Mucosa of descending colon (tissue), 3 donors: ENCODE results near the gene SIGLEC7. TPM values are rescaled to one million over a fixed set of nuclear protein-coding genes. Genes with fewer than 3 reads are reported as not detected.
A peak's percentile ranks its signal among the peaks of the same experiment; 100 is the strongest.

Source experiments
- ATAC-seq: fragments of 200-7000 bp; cut with Tn5 transposase; one replicate; pipeline ENCODE4 v1.9.1; 2020; ENCODE audit warnings: mild to moderate bottlenecking, moderate library complexity
- DNase-seq, 3 donors: peaks; one replicate each; pipeline ENCODE4 v3.0.0-alpha.2; 2020
- H3K36me3 ChIP-seq: fragments of 200-600 bp; one replicate; pipeline ENCODE4 v1.8.0; 2021; ENCODE audit warnings: low read depth, mild to moderate bottlenecking
- H3K4me1 ChIP-seq: fragments of 200-600 bp; one replicate; pipeline ENCODE4 v1.8.0; 2021; ENCODE audit warnings: low read depth, mild to moderate bottlenecking
- H3K4me3 ChIP-seq: fragments of 200-600 bp; one replicate; pipeline ENCODE4 v1.8.0; 2021; ENCODE audit warnings: mild to moderate bottlenecking
- H3K9me3 ChIP-seq: fragments of 200-600 bp; one replicate; pipeline ENCODE4 v1.8.0; 2021; ENCODE audit warnings: mild to moderate bottlenecking
- CTCF ChIP-seq: fragments of 200-600 bp; IDR thresholded peaks from one replicate; pipeline ENCODE4 v1.8.0; 2022; ENCODE audit warnings: antibody characterized with exemption, mild to moderate bottlenecking
- intact Hi-C, 2 donors: fragments of 100-400 bp; cut with DNase I in 1 of 2; cut with micrococcal nuclease in 1 of 2; formaldehyde crosslinking; loops; one replicate each; pipeline versions ENCODE4 v1.11.0 to v1.11.1; 2022; cut with DNase I, micrococcal nuclease
- long read RNA-seq, 2 donors: library from polyadenylated mRNA; unstranded; transcript quantifications; one replicate each; pipeline ENCODE4 v2.0.0, GENCODE V29; 2019 to 2021
- total RNA-seq, 3 donors: library from RNA; stranded (reverse); fragmentation: NEBNext Ultra II Directional in 2 of 3; extraction: Animal tissue kit (Norgen Biotek cat#: 25700) in 2 of 3; gene quantifications; one replicate each; pipeline versions ENCODE4 v1.2.1 to v1.2.4, GENCODE V29; 2021 to 2023
- donor health status: DM: no; HTN: no; CAD: no; lungs with moderate emphysema.
- donor health status: DM: no; HTN: no; CAD: no.
- donor health status: DM: no; HTN: yes; CAD: no.

SIGLEC7 gene
- 1 to 10 TPM; 1.2 to 2.5 (median 1.4) TPM for total RNA-seq
- long read RNA-seq, donor 1, partial matches to known transcripts, result 0 of 1 reads
- long read RNA-seq, donor 1, other reads (novel, unspliced or antisense), result 0 of 1 reads
- long read RNA-seq, donor 2, partial matches to known transcripts, result 0 of 2 reads
- long read RNA-seq, donor 2, other reads (novel, unspliced or antisense), result 2 of 2 reads

GRCh38 chr19:51142119-51142518 is at the start of gene SIGLEC7:
SIGLEC7 (plus strand) TSS chr19:51142301; CDS start chr19:51142370, 69 bp downstream.
- no peaks in the 10 kb centered on the region for H3K4me1 ChIP-seq
- H3K36me3 ChIP-seq, result no peaks in the 10 kb centered on the region
- TF ChIP-seq CTCF, result no peak
- no peaks in the 10 kb centered on the region for H3K9me3 ChIP-seq
- ATAC-seq (peak; percentile 38), DNase-seq (peak in 2 of 3 donors; percentile 20 to 59)
- no peak within 1 kb of the TSS for H3K4me3 ChIP-seq
- intact Hi-C loops, result no loop called here

GRCh38 chr19:51093101-51093500 is 49.0 kb upstream of the SIGLEC7 start:
- Histone ChIP-seq H3K4me1 (peaks cover 2% of the 10 kb centered on the region), H3K4me3 (no peak overlapping the region), H3K9me3 (no peaks in the 10 kb centered on the region), H3K36me3 (no peaks in the 10 kb centered on the region)
- no peak for DNase-seq
- no peak for ATAC-seq
- no peak for TF ChIP-seq CTCF
- intact Hi-C loops, result no loop called here

- no peak for ATAC-seq
- Histone ChIP-seq H3K4me3 (no peak overlapping the region), H3K9me3 (no peaks in the 10 kb centered on the region), H3K4me1 (peaks cover 2% of the 10 kb centered on the region), H3K36me3 (no peaks in the 10 kb centered on the region)
- no peak for DNase-seq
- intact Hi-C loops, result no loop called here
- TF ChIP-seq CTCF, result no peak
Observed at GRCh38 chr19:51093510-51094345, 48.4 kb upstream of the SIGLEC7 start.

- intact Hi-C loops, result no loop called here
- no peak for TF ChIP-seq CTCF
- Histone ChIP-seq H3K9me3 (no peaks in the 10 kb centered on the region), H3K4me1 (peaks cover 2% of the 10 kb centered on the region), H3K4me3 (no peak overlapping the region), H3K36me3 (no peaks in the 10 kb centered on the region)
- ATAC-seq (no peak), DNase-seq (no peak)
Observed at GRCh38 chr19:51094696-51095279, 47.3 kb upstream of the SIGLEC7 start.

- no peaks in the 10 kb centered on the region for H3K9me3 ChIP-seq
- intact Hi-C loops, result no loop called here
- no peak for TF ChIP-seq CTCF
- H3K4me1 ChIP-seq, result peaks cover 2% of the 10 kb centered on the region
- H3K4me3 ChIP-seq, result no peak overlapping the region
- no peak for DNase-seq
- H3K36me3 ChIP-seq, result no peaks in the 10 kb centered on the region
- no peak for ATAC-seq
Observed at GRCh38 chr19:51096473-51097165, 45.5 kb upstream of the SIGLEC7 start.
